Hematopoietic multipotent progenitor cell treated with erythropoietin and hydrocortisone succinate and interleukin-3 and kit ligand, for 6 days (in vitro differentiated cells): ENCODE data around the gene BCAS3.
"Not testable (repeated sequence)": the region's sequence is repeated elsewhere in the genome, so short reads cannot be mapped to it uniquely, and the experiment has no call there.

Experiments used
- DNase-seq: peaks from one replicate; pipeline ENCODE4 v3.0.0-alpha.2; 2015

The BCAS3 gene

GRCh38 chr17:61354895-61355874 lies 677.5 kb downstream of the BCAS3 start:
- DNase-seq: no peak

- not testable (repeated sequence) for DNase-seq
These were observed 679.4 kb downstream of the BCAS3 start for GRCh38 chr17:61357061-61357460.

- DNase-seq: not testable (repeated sequence)
These were observed 681.9 kb downstream of the BCAS3 start for GRCh38 chr17:61359513-61359912.

- DNase-seq: no peak
These were observed 682.8 kb downstream of the BCAS3 start for GRCh38 chr17:61360318-61360943.

- DNase-seq: no peak
These were observed 683.4 kb downstream of the BCAS3 start for GRCh38 chr17:61361084-61361483.

- DNase-seq: no peak
These were observed 684.7 kb downstream of the BCAS3 start for GRCh38 chr17:61362396-61362795.

- DNase-seq: no peak
These were observed 685.4 kb downstream of the BCAS3 start for GRCh38 chr17:61362852-61363600.

GRCh38 chr17:61363601-61364462 lies 686.2 kb downstream of the BCAS3 start:
- no peak for DNase-seq

GRCh38 chr17:61364463-61364846 lies 686.8 kb downstream of the BCAS3 start:
- no peak for DNase-seq

- no peak for DNase-seq
These were observed 688.5 kb downstream of the BCAS3 start for GRCh38 chr17:61366076-61366714.

GRCh38 chr17:61366715-61367413 lies 689.2 kb downstream of the BCAS3 start:
- DNase-seq: no peak

GRCh38 chr17:61368049-61368831 lies 690.6 kb downstream of the BCAS3 start:
- no peak for DNase-seq

- DNase-seq: no peak
These were observed 691.3 kb downstream of the BCAS3 start for GRCh38 chr17:61368832-61369450.

- no peak for DNase-seq
These were observed 692.1 kb downstream of the BCAS3 start for GRCh38 chr17:61369751-61370150.

- no peak for DNase-seq
These were observed 693.5 kb downstream of the BCAS3 start for GRCh38 chr17:61371179-61371578.

- DNase-seq: no peak
These were observed 694.0 kb downstream of the BCAS3 start for GRCh38 chr17:61371606-61372005.

- no peak for DNase-seq
These were observed 694.8 kb downstream of the BCAS3 start for GRCh38 chr17:61372436-61372835.

- no peak for DNase-seq
These were observed 699.5 kb downstream of the BCAS3 start for GRCh38 chr17:61376931-61377838.
